HCT116 (cell line): ENCODE measurements around the gene RTKN2. TPM values are rescaled to one million over a fixed set of nuclear protein-coding genes. Genes with fewer than 3 reads are reported as not detected.

ENCODE experiments used
- ATAC-seq: fragments of 200-7000 bp; cut with Tn5 transposase; 2 replicates; pipeline ENCODE4 v1.9.1; 2020; ENCODE audit warnings: mild to moderate bottlenecking, moderate library complexity
- BruUV-seq: library from RNA; stranded (reverse); fragments of 400-500 nt; replicated peaks from 2 replicates; lab custom pipeline; 2021; lab: Mats Ljungman, UMichigan
- CTCF ChIA-PET: fragments of 300-600 bp; sonication (Branson Sonifier 250); formaldehyde crosslinking; loops from one replicate; lab custom pipeline; 2021; ENCODE audit warnings: antibody characterized with exemption; lab: Charles Lee
- POLR2A ChIA-PET: fragments of 300-600, 350-600 bp; sonication (Branson Sonifier 250); formaldehyde crosslinking; loops from one replicate; lab custom pipeline; 2021; ENCODE audit warnings: antibody characterized with exemption; lab: Charles Lee
- RAD21 ChIA-PET, 2 experiments: fragments of 300-600 bp; sonication (Branson Sonifier 250); formaldehyde crosslinking; loops; one replicate each; lab custom pipeline; 2023; ENCODE audit warnings: low total read pairs in 2 of 2; ENCODE audit not compliant: uncharacterized antibody in 2 of 2, unreplicated experiment in 2 of 2, low non-redundant PET in 1 of 2; lab: Charles Lee
- DNase-seq: peaks from one replicate; pipeline ENCODE4 v3.0.0-alpha.2; 2010; ENCODE audit warnings: low read depth, low spot score
- H2AFZ ChIP-seq: fragments of 200-600 bp; shearing (Covaris generic), sonication (generic); 2 replicates; pipeline ENCODE4 v1.6.1; 2017; ENCODE audit warnings: low read depth, mixed run types, mixed read lengths, antibody characterized with exemption, low read length; ENCODE audit not compliant: poor library complexity, severe bottlenecking
- H3K27ac ChIP-seq: 2 replicates; pipeline ENCODE4 v1.5.1; 2012; ENCODE audit warnings: low read depth, low read length
- H3K27me3 ChIP-seq: fragments of 200-600 bp; sonication (generic); 2 replicates; pipeline ENCODE4 v1.6.1; 2016; ENCODE audit warnings: mixed run types, low read length, mixed read lengths; ENCODE audit not compliant: insufficient read depth
- H3K36me3 ChIP-seq, 2 experiments: fragments of 200-500 bp in 1 of 2; fragments of 200-600 bp in 1 of 2; sonication (Bioruptor generic) in 1 of 2; sonication (generic) in 1 of 2; 2 replicates each; pipeline versions ENCODE4 v1.5.1 to v1.6.1; 2014 to 2016; ENCODE audit warnings: low read length in 2 of 2, inconsistent platforms in 1 of 2, mixed read lengths in 1 of 2, mixed run types in 1 of 2; ENCODE audit not compliant: insufficient read depth in 2 of 2, control insufficient read depth in 1 of 2
- H3K4me1 ChIP-seq, 2 experiments: fragments of 200-600 bp in 1 of 2; sonication (generic) in 1 of 2; 2 replicates each; pipeline versions ENCODE4 v1.5.1 to v1.6.1; 2012 to 2017; ENCODE audit warnings: low read length in 2 of 2, inconsistent platforms in 1 of 2, mild to moderate bottlenecking in 1 of 2, mixed read lengths in 1 of 2, mixed run types in 1 of 2, moderate library complexity in 1 of 2; ENCODE audit not compliant: insufficient read depth in 2 of 2, control insufficient read depth in 1 of 2
- H3K4me2 ChIP-seq: fragments of 200-600 bp; sonication (generic); 2 replicates; pipeline ENCODE4 v1.6.1; 2017; ENCODE audit warnings: mixed run types, low read length, mixed read lengths
- H3K4me3 ChIP-seq, 2 experiments: fragments of 200-600 bp in 1 of 2; sonication (generic) in 1 of 2; replicated peaks in 1 of 2; 2 replicates each; pipeline ENCODE4 v1.5.1; 2011 to 2016; ENCODE audit warnings: low read length in 2 of 2, control low read depth in 1 of 2, low read depth in 1 of 2, mild to moderate bottlenecking in 1 of 2, mixed read lengths in 1 of 2, mixed run types in 1 of 2
- H3K79me2 ChIP-seq: fragments of 200-600 bp; sonication (generic); 2 replicates; pipeline ENCODE4 v1.6.1; 2017; ENCODE audit warnings: mild to moderate bottlenecking, mixed run types, low read length, moderate library complexity, mixed read lengths; ENCODE audit not compliant: insufficient read depth
- H3K9ac ChIP-seq: fragments of 200-600 bp; sonication (generic); 2 replicates; pipeline ENCODE4 v1.6.1; 2016; ENCODE audit warnings: low read length, mixed read lengths
- H3K9me2 ChIP-seq: fragments of 200-600 bp; sonication (generic), shearing (Covaris generic); 2 replicates; pipeline ENCODE4 v1.6.1; 2017; ENCODE audit warnings: mixed run types, mild to moderate bottlenecking, moderate library complexity; ENCODE audit not compliant: insufficient read depth
- H3K9me3 ChIP-seq, 2 experiments: fragments of 200-500 bp in 1 of 2; fragments of 200-600 bp in 1 of 2; sonication (Bioruptor generic) in 1 of 2; sonication (generic) in 1 of 2; 2 replicates each; pipeline ENCODE4 v1.6.1; 2014 to 2017; ENCODE audit warnings: low read length in 2 of 2, mixed read lengths in 2 of 2, inconsistent platforms in 1 of 2, low read depth in 1 of 2, mild to moderate bottlenecking in 1 of 2, mixed run types in 1 of 2, moderate library complexity in 1 of 2; ENCODE audit not compliant: control insufficient read depth in 1 of 2, insufficient read depth in 1 of 2
- H4K20me1 ChIP-seq: fragments of 200-600 bp; sonication (generic), shearing (Covaris generic); 2 replicates; pipeline ENCODE4 v1.6.1; 2017; ENCODE audit warnings: mixed run types, mild to moderate bottlenecking, moderate library complexity; ENCODE audit not compliant: insufficient read depth
- CBX3 ChIP-seq: IDR thresholded peaks from 2 replicates; pipeline ENCODE4 v1.6.1; 2012; ENCODE audit warnings: low read depth
- EZH2phosphoT487 ChIP-seq: fragments of 200-600 bp; IDR thresholded peaks from 2 replicates; pipeline ENCODE4 v1.6.1; 2018; ENCODE audit warnings: antibody characterized with exemption, borderline replicate concordance
- SIN3A ChIP-seq: IDR thresholded peaks from 2 replicates; pipeline ENCODE4 v1.6.1; 2012; ENCODE audit warnings: low read depth
- SRF ChIP-seq: IDR thresholded peaks from 2 replicates; pipeline ENCODE4 v1.6.1; 2012; ENCODE audit warnings: low read depth
- ZFX ChIP-seq: fragments of 450-650 bp; IDR thresholded peaks from 2 replicates; pipeline ENCODE4 v1.6.1; 2017
- intact Hi-C: fragments of 100-400 bp; cut with micrococcal nuclease; formaldehyde crosslinking; loops from 2 replicates; pipeline ENCODE4 v1.10.0; 2022
- total RNA-seq: library from RNA; stranded (reverse); gene quantifications from one replicate; pipeline ENCODE4 v1.2.1, GENCODE V29; 2021; ENCODE audit not compliant: unreplicated experiment
- TF ChIP-seq, protein P1 (sequence below), 3 experiments: fragments of 200-600 bp in 1 of 3; sonication (generic) in 1 of 3; IDR thresholded peaks in 2 of 3; conservative IDR thresholded peaks in 1 of 3; 2 replicates each; pipeline ENCODE4 v1.5.1; 2012 to 2017; ENCODE audit warnings: low read depth in 2 of 3, low read length in 2 of 3, antibody characterized with exemption in 1 of 3, borderline replicate concordance in 1 of 3, control low read depth in 1 of 3, mild to moderate bottlenecking in 1 of 3, mixed read lengths in 1 of 3, mixed run types in 1 of 3, moderate library complexity in 1 of 3; ENCODE audit not compliant: insufficient read depth in 1 of 3
- TF ChIP-seq, protein P2 (sequence below): IDR thresholded peaks from 2 replicates; pipeline ENCODE4 v1.6.1; 2012

RTKN2 gene
- total RNA-seq, 1 experiment from 2014 or later = 7.9 TPM

DNA sequence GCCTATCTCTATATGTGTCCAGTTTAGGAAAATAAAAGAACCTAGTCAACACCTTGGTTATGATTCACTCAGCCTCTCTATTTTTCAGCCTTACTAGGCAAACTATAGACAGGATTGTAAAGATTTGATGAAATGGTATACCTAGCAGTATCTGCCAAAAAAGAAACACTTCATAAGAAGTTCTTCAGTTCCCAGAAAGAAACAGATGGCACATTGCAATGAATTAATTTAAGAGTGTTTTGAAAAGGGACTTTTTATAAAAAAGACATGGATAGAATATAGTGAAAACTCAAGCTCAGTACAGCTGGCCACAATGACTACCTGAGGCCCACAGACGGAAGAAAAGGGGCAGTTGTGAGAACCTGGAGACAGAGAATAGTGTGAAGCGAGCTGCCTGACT lies 40.6 kb upstream of the RTKN2 start:
- Histone ChIP-seq H3K9me3 (no peaks in the 10 kb centered on the region), H3K79me2 (no peaks in the 10 kb centered on the region), H3K36me3 (no peaks in the 10 kb centered on the region), H2AFZ (no peak overlapping the region), H3K9me2 (no peaks in the 10 kb centered on the region), H3K9ac (no peak overlapping the region), H3K27ac (no peak overlapping the region), H3K4me1 (no peaks in the 10 kb centered on the region; a peak in 1 of 4 replicates), H3K27me3 (no peaks in the 10 kb centered on the region), H3K4me2 (no peak overlapping the region), H3K4me3 (no peak overlapping the region), H4K20me1 (no peaks in the 10 kb centered on the region)
- TF ChIP-seq, protein P1, sequence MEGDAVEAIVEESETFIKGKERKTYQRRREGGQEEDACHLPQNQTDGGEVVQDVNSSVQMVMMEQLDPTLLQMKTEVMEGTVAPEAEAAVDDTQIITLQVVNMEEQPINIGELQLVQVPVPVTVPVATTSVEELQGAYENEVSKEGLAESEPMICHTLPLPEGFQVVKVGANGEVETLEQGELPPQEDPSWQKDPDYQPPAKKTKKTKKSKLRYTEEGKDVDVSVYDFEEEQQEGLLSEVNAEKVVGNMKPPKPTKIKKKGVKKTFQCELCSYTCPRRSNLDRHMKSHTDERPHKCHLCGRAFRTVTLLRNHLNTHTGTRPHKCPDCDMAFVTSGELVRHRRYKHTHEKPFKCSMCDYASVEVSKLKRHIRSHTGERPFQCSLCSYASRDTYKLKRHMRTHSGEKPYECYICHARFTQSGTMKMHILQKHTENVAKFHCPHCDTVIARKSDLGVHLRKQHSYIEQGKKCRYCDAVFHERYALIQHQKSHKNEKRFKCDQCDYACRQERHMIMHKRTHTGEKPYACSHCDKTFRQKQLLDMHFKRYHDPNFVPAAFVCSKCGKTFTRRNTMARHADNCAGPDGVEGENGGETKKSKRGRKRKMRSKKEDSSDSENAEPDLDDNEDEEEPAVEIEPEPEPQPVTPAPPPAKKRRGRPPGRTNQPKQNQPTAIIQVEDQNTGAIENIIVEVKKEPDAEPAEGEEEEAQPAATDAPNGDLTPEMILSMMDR (IDR thresholded peaks at IDR 0.05 in 2 of 3, conservative IDR thresholded peaks at IDR 0.05 in 1 of 3; ENCODE audit: borderline replicate concordance in 1 of 3, insufficient read depth in 1 of 3, low read depth in 2 of 3, low read length in 2 of 3) = no peak
- TF ChIP-seq SRF = no peak
- ChIA-PET RAD21 (no interaction called here), POLR2A (no interaction called here), CTCF (no interaction called here)
- intact Hi-C loops = no loop called here
- DNase-seq = no peak
- BruUV-seq = no TSS peak
- ATAC-seq = no peak

DNA sequence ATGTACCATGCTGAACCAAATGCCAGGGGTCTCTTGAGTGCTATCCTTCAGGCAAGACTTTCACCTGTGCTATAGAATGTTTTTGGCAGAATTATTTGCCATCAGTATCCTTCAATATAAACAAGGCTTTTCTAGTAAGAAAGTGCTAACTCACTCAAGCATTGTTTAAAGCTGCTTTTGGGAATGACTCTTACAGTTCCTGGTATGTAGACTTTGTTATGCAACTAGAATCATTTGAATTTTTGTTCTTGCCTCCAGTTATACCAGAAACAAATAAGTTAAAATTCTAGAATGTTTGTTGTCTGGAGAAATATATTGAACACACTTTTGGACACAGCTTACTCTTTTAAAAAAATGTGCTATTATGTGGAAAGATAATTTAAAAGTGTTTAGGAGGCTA lies 39.5 kb upstream of the RTKN2 start:
- RAD21 ChIA-PET = no interaction called here
- no peak for TF ChIP-seq CBX3
- no peak for TF ChIP-seq SRF
- TF ChIP-seq ZFX = no peak
- no peak for TF ChIP-seq EZH2phosphoT487
- no peak for TF ChIP-seq SIN3A
- TF ChIP-seq, protein P2, sequence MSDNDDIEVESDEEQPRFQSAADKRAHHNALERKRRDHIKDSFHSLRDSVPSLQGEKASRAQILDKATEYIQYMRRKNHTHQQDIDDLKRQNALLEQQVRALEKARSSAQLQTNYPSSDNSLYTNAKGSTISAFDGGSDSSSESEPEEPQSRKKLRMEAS = no peak
- Histone ChIP-seq H3K9me2 (no peaks in the 10 kb centered on the region), H3K4me3 (no peak overlapping the region), H2AFZ (no peak overlapping the region), H3K79me2 (no peaks in the 10 kb centered on the region), H3K27me3 (no peaks in the 10 kb centered on the region), H3K4me2 (no peak overlapping the region), H3K4me1 (no peaks in the 10 kb centered on the region; a peak in 1 of 4 replicates), H4K20me1 (no peaks in the 10 kb centered on the region), H3K36me3 (no peaks in the 10 kb centered on the region), H3K9me3 (no peaks in the 10 kb centered on the region), H3K27ac (no peak overlapping the region), H3K9ac (no peak overlapping the region)
- no peak for DNase-seq
- CTCF ChIA-PET = no interaction called here
- POLR2A ChIA-PET = no interaction called here
- no TSS peak for BruUV-seq
- intact Hi-C loops = no loop called here
- ATAC-seq = no peak
